Stimulated activated CD4-positive, alpha-beta T cell treated with anti-CD3 and anti-CD28 coated beads, Interleukin-4, amount 100 ng/mL, for 48 hours (primary cell): ENCODE measurements around the gene DZIP1.
"Not testable (repeated sequence)": the region's sequence is repeated elsewhere in the genome, so short reads cannot be mapped to it uniquely, and the experiment has no call there.

ENCODE experiments used
- DNase-seq, 2 donors: peaks; one replicate each; pipeline ENCODE4 v3.0.0-alpha.2; 2020; ENCODE audit warnings: low read depth in 2 of 2

DZIP1 gene

GRCh38 chr13:95644601-95645052, at the start of gene DZIP1:
DZIP1 (minus strand) TSS chr13:95644706; CDS start chr13:95642029, 2,677 bp downstream.
- DNase-seq, result peak in 1 of 2 donors; percentile 27

DNA sequence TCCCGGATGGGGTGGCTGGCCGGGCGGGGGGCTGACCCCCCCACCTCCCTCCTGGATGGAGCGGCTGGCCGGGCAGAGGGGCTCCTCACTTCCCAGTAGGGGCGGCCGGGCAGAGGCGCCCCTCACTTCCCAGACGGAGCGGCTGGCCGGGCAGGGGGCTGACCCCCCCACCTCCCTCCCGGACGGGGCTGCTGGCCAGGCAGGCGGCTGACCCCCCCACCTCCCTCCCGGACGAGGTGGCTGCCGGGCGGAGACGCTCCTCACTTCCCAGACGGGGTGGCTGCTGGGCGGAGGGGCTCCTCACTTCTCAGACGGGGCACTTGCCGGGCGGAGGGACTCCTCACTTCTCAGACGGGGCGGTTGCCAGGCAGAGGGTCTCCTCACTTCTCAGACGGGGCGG, 46.5 kb upstream of the DZIP1 start:
- DNase-seq, result not testable (repeated sequence)

GRCh38 chr13:95689582-95689926, 45.0 kb upstream of the DZIP1 start:
- DNase-seq, result no peak

DNA sequence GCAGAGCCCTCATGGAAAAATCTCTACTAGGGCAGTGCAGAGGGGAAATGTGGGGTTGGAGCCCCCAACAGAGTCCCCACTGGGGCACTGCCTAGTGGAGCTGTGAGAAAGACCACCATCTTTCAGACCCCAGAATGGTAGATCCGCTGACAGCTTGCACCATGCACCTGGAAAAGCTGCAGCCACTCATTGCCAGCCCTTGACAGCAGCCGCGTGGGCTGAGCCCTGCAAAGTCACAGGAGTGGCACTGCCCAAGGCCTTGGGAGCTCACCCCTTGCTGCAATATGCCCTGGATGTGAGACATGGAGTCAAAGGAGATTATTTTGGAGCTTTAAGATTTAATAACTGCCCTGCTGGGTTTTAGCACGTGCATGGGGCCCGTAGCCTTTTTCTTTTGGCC, 40.5 kb upstream of the DZIP1 start:
- DNase-seq, result not testable (repeated sequence)

DNA sequence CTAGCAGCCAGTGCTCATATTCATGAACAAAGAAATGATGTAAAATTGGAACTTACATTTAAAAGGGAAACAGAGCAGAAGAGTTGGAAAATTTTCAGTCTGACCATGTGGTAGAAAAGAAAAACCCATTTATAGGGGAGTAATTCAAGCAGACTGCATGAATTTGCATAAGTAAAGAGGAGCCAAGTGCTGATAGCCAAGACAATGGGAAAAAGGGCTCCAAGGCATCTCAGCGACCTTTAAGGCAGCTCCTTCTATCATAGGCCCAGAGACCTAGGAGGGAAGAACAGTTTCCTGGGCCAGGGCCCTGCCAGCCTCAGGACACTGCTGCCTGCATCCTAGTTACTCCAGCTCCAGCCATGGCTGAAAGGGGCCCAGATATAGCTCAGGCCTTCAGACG, 39.9 kb upstream of the DZIP1 start:
- no peak for DNase-seq

DNA sequence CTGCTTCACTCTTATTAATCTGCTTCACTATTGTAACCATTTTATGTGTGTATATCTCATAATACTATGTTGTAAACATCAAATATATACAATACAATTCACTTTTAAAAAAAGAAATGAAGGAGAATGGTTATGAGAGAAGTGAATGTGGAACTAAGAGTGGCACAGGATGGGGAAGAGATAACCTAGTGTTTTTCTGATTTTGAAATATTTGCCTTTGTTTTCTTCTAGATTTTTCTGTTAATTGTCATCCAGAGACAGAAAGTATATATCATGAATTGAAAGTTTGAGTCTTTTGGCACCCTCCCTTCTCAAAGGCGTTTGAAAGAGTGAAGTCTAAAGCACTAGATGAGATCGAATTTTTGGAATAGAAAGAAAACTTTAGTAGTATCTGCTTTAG, 35.2 kb upstream of the DZIP1 start:
- no peak for DNase-seq

- no peak for DNase-seq
Observed at GRCh38 chr13:95678967-95679366, 34.5 kb upstream of the DZIP1 start.

- DNase-seq, result no peak
Observed at GRCh38 chr13:95677564-95678266, 33.2 kb upstream of the DZIP1 start.

GRCh38 chr13:95676762-95677563, 32.5 kb upstream of the DZIP1 start, which contains the start of gene DNAJC3:
DNAJC3 (plus strand) TSS chr13:95677139; CDS start chr13:95677256, 117 bp downstream.
- peak; percentile 93 to 98 for DNase-seq

GRCh38 chr13:95676105-95676761, 31.7 kb upstream of the DZIP1 start:
- DNase-seq, result no peak

GRCh38 chr13:95671597-95671996, 27.1 kb upstream of the DZIP1 start:
- no peak for DNase-seq

DNA sequence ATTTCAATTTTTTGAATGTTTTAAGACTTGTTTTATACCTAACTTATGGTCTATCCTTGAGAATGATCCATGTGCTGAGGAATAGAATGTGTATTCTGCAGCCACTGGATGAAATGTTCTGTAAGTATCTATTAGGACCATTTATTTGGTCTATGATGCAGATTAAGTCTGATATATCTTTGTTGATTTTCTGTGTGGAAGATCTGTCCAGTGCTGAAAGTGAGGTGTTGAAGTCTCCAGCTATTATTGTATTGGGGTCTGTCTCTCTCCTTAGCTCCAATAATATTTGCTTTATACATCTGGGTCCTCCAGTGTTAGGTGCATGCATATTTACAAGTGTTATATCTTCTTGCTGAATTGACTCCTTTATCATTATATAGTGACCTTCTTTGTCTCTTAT, 22.7 kb upstream of the DZIP1 start:
- not testable (repeated sequence) for DNase-seq

DNA sequence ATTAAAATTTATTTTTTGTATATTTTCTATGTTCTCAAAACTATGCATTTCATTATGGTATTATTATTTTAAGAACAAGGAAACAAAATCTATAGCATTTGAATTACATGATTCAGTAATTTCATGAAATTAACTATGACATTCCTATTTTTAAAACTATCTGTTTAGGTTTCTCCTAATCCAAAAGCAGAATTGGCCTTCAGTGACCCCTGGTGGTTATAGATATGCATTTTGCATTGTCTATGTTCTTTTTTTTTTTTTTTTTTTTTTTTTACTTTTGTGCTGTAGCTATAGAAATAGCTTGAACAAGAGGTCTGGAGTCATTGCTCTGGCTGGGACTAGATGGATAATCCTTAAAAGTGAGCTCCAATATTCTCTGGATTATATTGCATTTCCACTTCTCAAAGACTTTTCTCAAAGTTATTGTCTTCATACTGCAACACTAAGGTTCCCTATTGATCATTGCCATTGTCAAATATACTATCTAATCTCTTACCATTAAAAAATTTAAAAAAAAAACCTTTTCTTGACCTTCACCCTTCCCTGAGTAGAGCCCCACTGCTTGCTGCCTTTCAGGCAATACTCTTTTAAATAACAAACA, 16.6 kb upstream of the DZIP1 start:
- no peak for DNase-seq

GRCh38 chr13:95659500-95659899, 15.0 kb upstream of the DZIP1 start:
- DNase-seq, result no peak

GRCh38 chr13:95656386-95657015, 12.0 kb upstream of the DZIP1 start:
- no peak for DNase-seq

GRCh38 chr13:95652821-95653220, 8.3 kb upstream of the DZIP1 start:
- DNase-seq, result no peak

GRCh38 chr13:95652244-95652764, 7.8 kb upstream of the DZIP1 start:
- no peak for DNase-seq

DNA sequence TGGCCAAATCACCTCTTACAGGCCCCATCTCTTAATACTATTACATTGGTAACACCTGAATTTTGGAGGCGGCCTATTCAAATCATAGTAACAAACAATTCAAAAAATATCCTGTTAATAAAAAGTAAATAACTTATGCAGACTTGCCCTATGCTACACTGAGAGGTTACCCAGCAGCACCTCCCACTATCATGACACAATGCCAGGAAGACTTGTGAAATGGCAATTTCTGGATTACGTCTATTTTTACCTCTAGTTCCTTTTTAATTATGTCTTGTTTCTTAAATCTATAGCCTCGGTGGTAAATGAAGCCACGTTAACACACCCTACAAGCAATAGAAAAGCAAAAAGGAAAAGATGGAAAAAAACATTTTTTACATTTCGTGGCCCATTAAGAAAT, 6.2 kb upstream of the DZIP1 start:
- no peak for DNase-seq

DNA sequence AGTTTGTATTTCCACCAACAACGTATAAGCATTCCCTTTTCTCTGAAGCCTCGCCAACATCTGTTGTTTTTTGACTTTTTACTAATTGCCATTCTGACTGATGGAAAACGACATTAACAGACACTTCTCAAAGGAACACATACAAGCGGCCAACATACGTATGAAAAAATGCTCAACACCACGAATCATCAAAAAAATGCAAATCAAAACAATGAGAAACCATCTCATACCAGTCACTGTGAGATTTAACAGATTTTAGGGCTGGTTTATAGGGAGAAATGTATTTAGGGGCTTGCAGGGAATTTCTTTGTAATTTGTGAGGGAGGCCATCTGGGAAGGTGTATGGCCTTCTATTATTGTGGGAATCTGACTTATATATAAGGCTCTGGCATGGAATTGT, 2.8 kb upstream of the DZIP1 start:
- DNase-seq, result no peak

DNA sequence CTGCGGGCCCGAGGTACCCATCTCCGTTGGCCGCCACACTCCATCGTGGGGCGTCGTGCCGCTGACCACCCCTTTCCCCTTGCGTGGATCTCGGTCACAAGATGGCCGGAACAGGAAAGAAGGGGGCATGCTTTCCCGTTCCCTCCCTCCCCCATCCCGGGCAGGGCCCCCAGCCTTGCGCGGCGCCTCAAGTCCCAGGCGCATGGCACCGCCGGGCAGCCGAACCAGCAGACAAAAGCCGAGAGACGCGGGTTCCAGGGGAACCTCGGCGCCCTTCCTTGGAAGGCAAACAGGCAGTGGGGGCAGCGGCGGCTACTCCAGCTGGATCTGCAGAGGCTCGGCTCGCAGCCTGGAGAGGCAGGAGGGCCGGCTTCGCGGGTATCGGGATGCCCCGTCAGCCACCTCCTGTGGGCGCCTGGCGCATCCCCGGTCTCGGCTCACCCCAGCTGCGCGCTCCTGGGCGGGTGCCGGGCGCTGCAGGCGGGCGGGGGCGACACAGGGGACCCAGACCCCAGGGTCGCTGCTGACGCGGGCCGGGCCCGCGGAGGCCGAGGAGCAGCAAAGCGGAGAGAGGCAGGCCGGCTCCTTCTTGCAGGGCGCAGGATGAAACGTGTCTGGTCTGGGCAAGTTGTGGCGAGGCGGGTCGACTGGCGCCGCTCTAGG, 439 bp downstream of the DZIP1 start:
- no peak for DNase-seq

DNA sequence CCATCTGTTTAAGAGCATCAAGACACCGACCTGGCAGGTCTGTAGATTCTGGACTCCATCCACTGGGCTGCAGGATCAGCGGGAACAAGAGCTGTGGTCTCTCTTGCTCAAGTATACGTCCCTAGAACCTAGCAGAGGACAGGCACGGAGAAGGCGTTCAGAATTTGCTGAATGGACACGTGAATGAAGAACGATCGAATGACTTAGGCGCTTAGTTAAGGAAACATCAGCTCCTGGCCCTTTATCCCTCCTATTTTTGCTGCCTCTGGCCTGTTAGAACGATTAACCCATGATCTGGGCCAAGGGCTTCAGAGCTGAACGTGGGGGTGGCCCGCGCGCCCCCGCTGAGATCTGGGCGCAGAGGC, 953 bp downstream of the DZIP1 start:
- no peak for DNase-seq
